K562 (cell line): Measurements from ENCODE around the gene JADE3. TPM values are rescaled to one million over a fixed set of nuclear protein-coding genes. Genes with fewer than 3 reads are reported as not detected.

Source experiments
- C11orf30 ChIP-seq: fragments of 450-650 bp; IDR thresholded peaks from 2 replicates; pipeline ENCODE4 v1.6.1; 2016; ENCODE audit warnings: low read depth, mild to moderate bottlenecking
- CBFA2T2 ChIP-seq: fragments of 450-650 bp; conservative IDR thresholded peaks from 2 replicates; pipeline ENCODE4 v1.6.1; 2017; ENCODE audit warnings: mild to moderate bottlenecking
- CHD1 ChIP-seq: fragments of 200-600 bp; sonication (generic); IDR thresholded peaks from one replicate; pipeline ENCODE4 v1.6.1; 2012; ENCODE audit warnings: mild to moderate bottlenecking, moderate library complexity, low read length, inconsistent platforms
- ETV5 ChIP-seq: sonication (generic); formaldehyde crosslinking; IDR thresholded peaks from 2 replicates; pipeline ENCODE4 v1.4.0; 2020; ENCODE audit warnings: low read depth, mild to moderate bottlenecking, missing genetic modification reagents
- FOXK2 ChIP-seq, 2 experiments: fragments of 450-650 bp; IDR thresholded peaks in 1 of 2; conservative IDR thresholded peaks in 1 of 2; 2 replicates each; pipeline ENCODE4 v1.6.1; 2016; ENCODE audit warnings: low read depth in 2 of 2, mild to moderate bottlenecking in 1 of 2
- GTF2A2 ChIP-seq: IDR thresholded peaks from 2 replicates; pipeline ENCODE4 v1.6.1; 2016; ENCODE audit warnings: mild to moderate bottlenecking, missing genetic modification characterization, missing compliant biosample characterization
- GTF2B ChIP-seq: IDR thresholded peaks from 2 replicates; pipeline ENCODE4 v1.6.1; 2011; ENCODE audit not compliant: insufficient read length; ENCODE audit errors: extremely low read depth
- KHSRP ChIP-seq: fragments of 450-650 bp; IDR thresholded peaks from 2 replicates; pipeline ENCODE4 v1.6.1; 2017
- MCM3 ChIP-seq: fragments of 450-650 bp; IDR thresholded peaks from 2 replicates; pipeline ENCODE4 v1.6.1; 2016
- MXD1 ChIP-seq: fragments of 250-450 bp; sonication (Bioruptor Pico); IDR thresholded peaks from 2 replicates; pipeline ENCODE4 v1.8.0; 2021; ENCODE audit warnings: borderline replicate concordance, mild to moderate bottlenecking, moderate library complexity; ENCODE audit not compliant: poor library complexity, severe bottlenecking
- MYNN ChIP-seq, 2 experiments: sonication (generic); formaldehyde crosslinking in 1 of 2; IDR thresholded peaks; 2 replicates each; pipeline versions ENCODE4 v1.5.0 to v1.6.1; 2016 to 2020; ENCODE audit warnings: antibody characterized with exemption in 1 of 2, missing genetic modification reagents in 1 of 2
- NCOA2 ChIP-seq, 2 experiments: fragments of 450-650 bp; IDR thresholded peaks; 2 replicates each; pipeline ENCODE4 v1.6.1; 2018; ENCODE audit warnings: mild to moderate bottlenecking in 2 of 2, moderate library complexity in 1 of 2; ENCODE audit not compliant: partially characterized antibody in 2 of 2
- NCOR1 ChIP-seq: fragments of 450-650 bp; IDR thresholded peaks from 2 replicates; pipeline ENCODE4 v1.6.1; 2016; ENCODE audit warnings: mild to moderate bottlenecking, moderate library complexity
- NFRKB ChIP-seq: fragments of 450-650 bp; IDR thresholded peaks from 2 replicates; pipeline ENCODE4 v1.6.1; 2016; ENCODE audit warnings: low read depth
- NR2C1 ChIP-seq, 2 experiments: fragments of 450-650 bp; IDR thresholded peaks; 2 replicates each; pipeline ENCODE4 v1.6.1; 2017; ENCODE audit warnings: mild to moderate bottlenecking in 2 of 2, antibody characterized with exemption in 1 of 2, inconsistent platforms in 1 of 2, missing compliant biosample characterization in 1 of 2, missing genetic modification characterization in 1 of 2
- PBX2 ChIP-seq, 2 experiments: IDR thresholded peaks in 1 of 2; conservative IDR thresholded peaks in 1 of 2; 2 replicates each; pipeline ENCODE4 v1.6.1; 2016; ENCODE audit warnings: low read depth in 2 of 2, mild to moderate bottlenecking in 1 of 2, missing compliant biosample characterization in 1 of 2, missing genetic modification characterization in 1 of 2, moderate library complexity in 1 of 2
- RBM34 ChIP-seq: fragments of 200-400 bp; formaldehyde crosslinking; IDR thresholded peaks from 2 replicates; pipeline ENCODE4 v1.6.1; 2018; ENCODE audit warnings: low read length, borderline replicate concordance; ENCODE audit not compliant: insufficient read depth
- SRF ChIP-seq, 2 experiments: fragments of 250-450, 450-650 bp in 1 of 2; sonication (Bioruptor Pico) in 1 of 2; sonication (generic) in 1 of 2; formaldehyde crosslinking; IDR thresholded peaks; 2 replicates each; pipeline versions ENCODE4 v1.5.0 to v1.5.1; 2020 to 2022; ENCODE audit warnings: mild to moderate bottlenecking in 1 of 2, missing genetic modification reagents in 1 of 2
- U2AF1 ChIP-seq: fragments of 200-400 bp; formaldehyde crosslinking; optimal IDR thresholded peaks from 2 replicates; pipeline ENCODE3; 2017; ENCODE audit warnings: mild to moderate bottlenecking, low read depth, low read length, moderate library complexity
- XRCC4 ChIP-seq: IDR thresholded peaks from one replicate; pipeline ENCODE4 v1.6.1; 2011; ENCODE audit not compliant: insufficient read depth, insufficient read length; ENCODE audit errors: extremely low read depth
- ZNF197 ChIP-seq: fragments of 200-800 bp; sonication (Bioruptor generic); IDR thresholded peaks from 2 replicates; pipeline ENCODE4 v1.6.1; 2016; ENCODE audit warnings: low read depth, missing genetic modification characterization, missing compliant biosample characterization
- ZNF3 ChIP-seq: fragments of 250-450 bp; sonication (Bioruptor Pico); IDR thresholded peaks from 2 replicates; pipeline ENCODE4 v1.5.0; 2021; ENCODE audit warnings: mild to moderate bottlenecking, moderate library complexity
- ZNF398 ChIP-seq: fragments of 250-450 bp; sonication (Bioruptor Pico); IDR thresholded peaks from 2 replicates; pipeline ENCODE4 v1.8.0; 2021; ENCODE audit warnings: moderate library complexity, mild to moderate bottlenecking, inconsistent platforms
- ZNF589 ChIP-seq: fragments of 200-800 bp; sonication (Bioruptor generic); IDR thresholded peaks from 2 replicates; pipeline ENCODE4 v1.6.1; 2016; ENCODE audit warnings: low read depth, missing genetic modification characterization, missing compliant biosample characterization
- polyA plus RNA-seq, 8 experiments: library from polyadenylated mRNA; depleted of rRNA in 4 of 8; stranded (reverse) in 5 of 8; unstranded in 3 of 8; fragments of >200 nt; fragmentation: Nextera tagmentation in 2 of 8; fragmentation: Illumina TruSeq in 1 of 8; extraction: Ambion mirVana in 2 of 8; extraction: Trizol in 1 of 8; gene quantifications; 2 replicates each; pipeline versions ENCODE4 v1.2.1 to v1.2.3, GENCODE V29; 2011 to 2014; ENCODE audit warnings: inconsistent platforms in 1 of 8, missing spikeins in 1 of 8
- total RNA-seq, 7 experiments: library from RNA; depleted of rRNA in 6 of 7; stranded (reverse); fragments of >200 nt in 6 of 7; fragmentation: Illumina TruSeq in 2 of 7; extraction: Trizol in 2 of 7; gene quantifications; 2 replicates each; pipeline versions ENCODE4 v1.2.1 to v1.2.3, GENCODE V29; 2011 to 2021; ENCODE audit warnings: low replicate concordance in 1 of 7

The JADE3 gene
- total and polyA plus RNA-seq, 9 of the 15 experiments (the other 6 are each of a cell fraction or from before 2014, with no cell fraction given) = 2.6 to 10.0 (median 7.0) TPM

- TF ChIP-seq NR2C1 (IDR thresholded peaks at IDR 0.05) (peak; percentile 44; the same call in 1 of the 2 replicates), NR2C1 (tag; IDR thresholded peaks at IDR 0.05) (peak; percentile 82), ETV5 (CRISPR knock-in tag) (no peak), ZNF197 (no peak), NFRKB (no peak), MYNN (IDR thresholded peaks at IDR 0.05) (0 out of 2 replicates have a peak, but pooled peaks have one; percentile 15), MYNN (CRISPR knock-in tag; IDR thresholded peaks at IDR 0.05) (no peak), U2AF1 (no peak), ZNF3 (CRISPR knock-in tag) (no peak), FOXK2 (conservative IDR thresholded peaks at IDR 0.05 in 1 of 2, IDR thresholded peaks at IDR 0.05 in 1 of 2; ENCODE audit: low read depth in 2 of 2) (peak; percentile 52 to 66; a peak in 3 of 4 replicates), ZNF398 (CRISPR knock-in tag) (no peak), MCM3 (no peak), XRCC4 (no peak), CHD1 (no peak), ZNF589 (CRISPR knock-in tag) (no peak), GTF2A2 (tag) (no peak), MXD1 (CRISPR knock-in tag) (no peak), C11orf30 (no peak), NCOR1 (peak; percentile 92), KHSRP (no peak), CBFA2T2 (peak; percentile 90), RBM34 (no peak), NCOA2 (IDR thresholded peaks at IDR 0.05; ENCODE audit: partially characterized antibody in 2 of 2) (peak in 1 of 2 experiments; percentile 44), SRF (CRISPR knock-in tag; IDR thresholded peaks at IDR 0.05) (no peak), GTF2B (no peak), PBX2 (CRISPR knock-in tag; IDR thresholded peaks at IDR 0.05; ENCODE audit: low read depth) (no peak), PBX2 (tag; conservative IDR thresholded peaks at IDR 0.05; ENCODE audit: low read depth) (peak; percentile 91)
Observed at GRCh38 chrX:47047989-47048388, 135.8 kb downstream of the JADE3 start (continued).
